Measurements from ENCODE around the gene USP25.

The USP25 gene

GRCh38 chr21:15820852-15821379, 91.1 kb downstream of the USP25 start:
- no peak for DNase-seq
- Histone ChIP-seq H3K36me3 (replicated peaks) (peaks cover 2% of the 10 kb centered on the region), H3K27ac (no peak overlapping the region), H3K4me3 (ENCODE audit: low read depth, low read length) (no peak overlapping the region), H3K27me3 (replicated peaks) (no peaks in the 10 kb centered on the region)
- TF ChIP-seq CTCF (IDR thresholded peaks at IDR 0.05; ENCODE audit: low read depth, low read length, missing control alignments), result no peak
- in situ Hi-C loops (cut with HindIII; ENCODE audit: low pct_ligation_motif_present, low sequenced_read_pairs), result no loop called here

GRCh38 chr21:15823486-15824150, 93.8 kb downstream of the USP25 start:
- Histone ChIP-seq H3K27ac (no peak overlapping the region), H3K36me3 (replicated peaks) (peaks cover 6% of the 10 kb centered on the region), H3K27me3 (replicated peaks) (no peaks in the 10 kb centered on the region), H3K4me3 (ENCODE audit: low read depth, low read length) (no peak overlapping the region)
- DNase-seq, result no peak
- in situ Hi-C loops (cut with HindIII; ENCODE audit: low pct_ligation_motif_present, low sequenced_read_pairs), result no loop called here
- TF ChIP-seq CTCF (IDR thresholded peaks at IDR 0.05; ENCODE audit: low read depth, low read length, missing control alignments), result no peak

GRCh38 chr21:15825700-15826099, 95.9 kb downstream of the USP25 start:
- DNase-seq, result no peak
- Histone ChIP-seq H3K27me3 (replicated peaks) (no peaks in the 10 kb centered on the region), H3K4me3 (ENCODE audit: low read depth, low read length) (no peak overlapping the region), H3K27ac (no peak overlapping the region), H3K36me3 (replicated peaks) (peaks cover 6% of the 10 kb centered on the region)
- in situ Hi-C loops (cut with HindIII; ENCODE audit: low pct_ligation_motif_present, low sequenced_read_pairs), result no loop called here
- TF ChIP-seq CTCF (IDR thresholded peaks at IDR 0.05; ENCODE audit: low read depth, low read length, missing control alignments), result no peak

- in situ Hi-C loops (cut with HindIII; ENCODE audit: low pct_ligation_motif_present, low sequenced_read_pairs), result no loop called here
- Histone ChIP-seq H3K36me3 (replicated peaks) (peaks cover 6% of the 10 kb centered on the region), H3K4me3 (ENCODE audit: low read depth, low read length) (no peak overlapping the region), H3K27ac (no peak overlapping the region), H3K27me3 (replicated peaks) (no peaks in the 10 kb centered on the region)
- peak; percentile 61 for TF ChIP-seq CTCF (IDR thresholded peaks at IDR 0.05; ENCODE audit: low read depth, low read length, missing control alignments)
- no peak for DNase-seq
Observed at GRCh38 chr21:15826147-15826780, 96.5 kb downstream of the USP25 start.

- DNase-seq, result no peak
- in situ Hi-C loops (cut with HindIII; ENCODE audit: low pct_ligation_motif_present, low sequenced_read_pairs), result no loop called here
- Histone ChIP-seq H3K4me3 (ENCODE audit: low read depth, low read length) (no peak overlapping the region), H3K36me3 (replicated peaks) (peaks cover 10% of the 10 kb centered on the region), H3K27ac (no peak overlapping the region), H3K27me3 (replicated peaks) (no peaks in the 10 kb centered on the region)
- TF ChIP-seq CTCF (IDR thresholded peaks at IDR 0.05; ENCODE audit: low read depth, low read length, missing control alignments), result no peak
Observed at GRCh38 chr21:15826908-15827601, 97.3 kb downstream of the USP25 start.
